SU-DHL-6 (cell line): Measurements from ENCODE around the gene RPS17.

Experiments
- H2AFZ ChIP-seq: fragments of 200-600 bp; sonication (generic); 2 replicates; pipeline ENCODE4 v1.6.1; 2014; ENCODE audit warnings: low read depth, mild to moderate bottlenecking, moderate library complexity, mixed read lengths, antibody characterized with exemption, low read length; ENCODE audit not compliant: severe bottlenecking
- H3F3A ChIP-seq: fragments of 200-600 bp; shearing (Covaris generic); 2 replicates; pipeline ENCODE4 v1.6.0; 2016; ENCODE audit warnings: antibody characterized with exemption, mild to moderate bottlenecking; ENCODE audit not compliant: insufficient read depth
- H3K27ac ChIP-seq: fragments of 200-600 bp; sonication (generic); 2 replicates; pipeline ENCODE4 v1.5.1; 2016; ENCODE audit warnings: low read depth, mild to moderate bottlenecking, low read length, moderate library complexity, mixed read lengths
- H3K27me3 ChIP-seq: fragments of 200-600 bp; sonication (generic), shearing (Covaris generic); 2 replicates; pipeline ENCODE4 v1.6.0; 2014; ENCODE audit warnings: mild to moderate bottlenecking, low read length
- H3K36me3 ChIP-seq: fragments of 200-600 bp; sonication (generic); 2 replicates; pipeline ENCODE4 v1.6.1; 2014; ENCODE audit warnings: mild to moderate bottlenecking, low read length, mixed read lengths
- H3K4me2 ChIP-seq: fragments of 300-600, 200-600 bp; shearing (Covaris generic), sonication (generic); 2 replicates; pipeline ENCODE4 v1.6.0; 2014; ENCODE audit warnings: low read length, low read depth, mild to moderate bottlenecking; ENCODE audit not compliant: poor library complexity, severe bottlenecking
- H3K4me3 ChIP-seq: fragments of 200-600 bp; sonication (generic); 2 replicates; pipeline ENCODE4 v1.5.1; 2014; ENCODE audit warnings: antibody characterized with exemption, low read length, mild to moderate bottlenecking, mixed read lengths; ENCODE audit not compliant: insufficient read depth, poor library complexity, severe bottlenecking
- H3K79me2 ChIP-seq: fragments of 200-600 bp; sonication (generic); 2 replicates; pipeline ENCODE4 v1.6.1; 2014; ENCODE audit warnings: mild to moderate bottlenecking, low read length, moderate library complexity; ENCODE audit not compliant: insufficient read depth
- H3K9ac ChIP-seq: fragments of 200-600 bp; sonication (generic); 2 replicates; pipeline ENCODE4 v1.7.0; 2014; ENCODE audit warnings: mild to moderate bottlenecking, low read length
- H3K9me2 ChIP-seq: fragments of 200-600 bp; sonication (generic); replicated peaks from 2 replicates; pipeline ENCODE4 v1.6.1; 2014; ENCODE audit warnings: low read length; ENCODE audit not compliant: insufficient read depth
- H3K9me3 ChIP-seq: fragments of 200-600 bp; sonication (generic); 2 replicates; pipeline ENCODE4 v1.6.1; 2014; ENCODE audit warnings: low read length, mixed read lengths; ENCODE audit not compliant: insufficient read depth
- H4K20me1 ChIP-seq: fragments of 200-600 bp; sonication (generic); 2 replicates; pipeline ENCODE4 v1.6.1; 2014; ENCODE audit warnings: low read depth, mild to moderate bottlenecking, antibody characterized with exemption, low read length, moderate library complexity, mixed read lengths
- CTCF ChIP-seq: fragments of 200-600 bp; sonication (generic); IDR thresholded peaks from one replicate; pipeline ENCODE4 v1.5.1; 2017; ENCODE audit warnings: antibody characterized with exemption, mild to moderate bottlenecking, low read length, moderate library complexity; ENCODE audit not compliant: insufficient read depth, poor library complexity, severe bottlenecking
- EZH2phosphoT487 ChIP-seq: fragments of 200-600 bp; sonication (generic), shearing (Covaris generic); conservative IDR thresholded peaks from 2 replicates; pipeline ENCODE4 v1.6.1; 2018; ENCODE audit warnings: mild to moderate bottlenecking, antibody characterized with exemption, low read length, moderate library complexity, mixed read lengths

RPS17 gene

GRCh38 chr15:82545478-82545877, 5.2 kb upstream of the RPS17 start:
- Histone ChIP-seq H3K4me3 (no peak overlapping the region), H3K9ac (no peak overlapping the region), H3F3A (no peaks in the 10 kb centered on the region), H3K27ac (no peak overlapping the region), H2AFZ (no peak overlapping the region), H3K9me3 (no peaks in the 10 kb centered on the region), H3K79me2 (no peaks in the 10 kb centered on the region), H3K27me3 (no peaks in the 10 kb centered on the region), H4K20me1 (no peaks in the 10 kb centered on the region), H3K36me3 (no peaks in the 10 kb centered on the region), H3K4me2 (no peak overlapping the region), H3K9me2 (no peaks in the 10 kb centered on the region)
- TF ChIP-seq CTCF (no peak), EZH2phosphoT487 (no peak)

- no peak overlapping the region for H3K27ac ChIP-seq
- H3K4me3 ChIP-seq: no peak overlapping the region
These were observed 4.7 kb upstream of the RPS17 start for GRCh38 chr15:82545002-82545401.

GRCh38 chr15:82544431-82544830, 4.2 kb upstream of the RPS17 start:
- Histone ChIP-seq H3K27me3 (no peaks in the 10 kb centered on the region), H3K9ac (no peak overlapping the region), H3K79me2 (peaks cover 8% of the 10 kb centered on the region), H2AFZ (no peak overlapping the region), H3K9me3 (no peaks in the 10 kb centered on the region), H3F3A (peaks cover 5% of the 10 kb centered on the region; the same call in 1 of the 2 replicates), H3K36me3 (peaks cover 5% of the 10 kb centered on the region; the same call in 1 of the 2 replicates), H3K9me2 (no peaks in the 10 kb centered on the region), H3K4me3 (no peak overlapping the region), H3K27ac (no peak overlapping the region), H3K4me2 (no peak overlapping the region), H4K20me1 (no peaks in the 10 kb centered on the region)
- TF ChIP-seq CTCF (no peak), EZH2phosphoT487 (no peak)

More at GRCh38 chr15:82545002-82545401, 4.7 kb upstream of the RPS17 start:
- Histone ChIP-seq H3K9ac (no peak overlapping the region), H3K4me2 (no peak overlapping the region), H3K9me3 (no peaks in the 10 kb centered on the region), H3F3A (no peaks in the 10 kb centered on the region), H3K9me2 (no peaks in the 10 kb centered on the region), H3K79me2 (peaks cover 3% of the 10 kb centered on the region), H2AFZ (no peak overlapping the region), H4K20me1 (no peaks in the 10 kb centered on the region), H3K27me3 (no peaks in the 10 kb centered on the region), H3K36me3 (no peaks in the 10 kb centered on the region; the same call in 1 of the 2 replicates)
- TF ChIP-seq CTCF (no peak), EZH2phosphoT487 (no peak)
